NAMALWA (cell line): ENCODE measurements around the gene LPAR3.
"Not testable (repeated sequence)": the region's sequence is repeated elsewhere in the genome, so short reads cannot be mapped to it uniquely, and the experiment has no call there.

Experiments used
- DNase-seq: peaks from one replicate; pipeline ENCODE4 v3.0.0-alpha.2; 2015; ENCODE audit warnings: low spot score

LPAR3 gene, protein sequence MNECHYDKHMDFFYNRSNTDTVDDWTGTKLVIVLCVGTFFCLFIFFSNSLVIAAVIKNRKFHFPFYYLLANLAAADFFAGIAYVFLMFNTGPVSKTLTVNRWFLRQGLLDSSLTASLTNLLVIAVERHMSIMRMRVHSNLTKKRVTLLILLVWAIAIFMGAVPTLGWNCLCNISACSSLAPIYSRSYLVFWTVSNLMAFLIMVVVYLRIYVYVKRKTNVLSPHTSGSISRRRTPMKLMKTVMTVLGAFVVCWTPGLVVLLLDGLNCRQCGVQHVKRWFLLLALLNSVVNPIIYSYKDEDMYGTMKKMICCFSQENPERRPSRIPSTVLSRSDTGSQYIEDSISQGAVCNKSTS

DNA sequence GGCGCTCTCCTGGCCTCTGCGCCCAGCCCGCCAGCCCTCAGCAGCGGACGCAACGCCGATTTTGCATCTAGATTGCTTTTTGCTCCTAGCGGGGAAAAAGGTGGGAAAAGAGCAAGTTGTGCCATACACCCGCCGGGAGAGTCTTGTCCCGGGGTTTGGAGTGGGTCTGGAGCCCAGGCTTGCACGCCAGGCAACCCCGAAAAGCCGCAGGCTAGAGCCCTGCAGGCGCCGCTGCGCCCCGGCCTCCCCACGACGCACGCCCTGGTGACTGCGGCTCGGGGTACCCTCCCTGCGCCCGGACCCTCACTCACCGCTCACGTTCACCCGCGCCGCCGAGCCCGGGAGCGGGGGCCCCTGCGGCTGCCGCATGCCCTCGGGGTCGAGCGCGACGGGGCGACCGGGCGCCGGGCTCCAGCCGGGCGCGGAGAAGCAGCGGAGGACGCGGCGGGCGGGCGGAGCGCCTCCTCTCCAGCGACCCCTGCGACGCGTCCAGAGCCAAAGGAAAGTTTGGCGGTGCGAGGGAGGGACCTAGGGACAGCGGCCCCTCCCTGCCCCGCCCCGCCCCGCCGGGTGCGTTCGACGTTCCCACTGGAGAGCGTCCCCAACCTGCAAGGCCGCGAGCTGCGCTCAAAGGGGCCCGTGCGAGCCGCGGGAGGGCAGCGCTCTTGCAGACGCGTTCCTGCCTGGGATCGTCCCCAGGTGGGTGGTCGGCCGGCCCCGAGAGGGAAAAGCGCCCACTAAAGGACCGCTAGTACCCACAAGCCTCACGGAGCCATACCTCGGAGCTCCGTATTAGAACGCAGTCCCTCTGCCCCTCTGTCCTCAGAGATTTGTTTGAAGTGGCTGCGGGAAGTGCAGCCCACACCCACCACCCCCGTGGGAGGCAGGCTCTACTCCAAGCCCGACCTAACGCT is at the start of gene LPAR3:
LPAR3 (minus strand) TSS at position 502 of the 914 bp plus-strand sequence. CDS start 27,086 bp downstream, outside the sequence.
- DNase-seq, result no peak

DNA sequence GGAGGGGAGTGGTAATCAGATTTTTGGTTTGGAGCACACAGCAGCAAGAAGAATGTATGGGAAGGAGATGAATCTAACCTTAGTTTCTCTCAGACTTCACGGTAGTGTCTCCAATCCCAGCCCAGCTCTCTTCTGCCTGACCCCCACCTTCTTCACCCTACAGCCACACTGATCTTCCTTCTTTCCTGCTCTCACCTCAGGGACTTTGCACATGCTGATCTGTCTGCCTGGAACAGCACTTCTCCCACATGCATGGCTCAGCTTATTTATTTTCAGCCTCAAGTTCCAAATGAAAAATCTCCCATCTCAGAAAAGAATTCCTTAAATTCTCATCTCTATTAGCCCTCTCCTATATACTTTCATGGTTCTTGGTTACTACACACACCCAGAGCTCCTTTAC is 48.8 kb upstream of the LPAR3 start:
- DNase-seq, result no peak

DNA sequence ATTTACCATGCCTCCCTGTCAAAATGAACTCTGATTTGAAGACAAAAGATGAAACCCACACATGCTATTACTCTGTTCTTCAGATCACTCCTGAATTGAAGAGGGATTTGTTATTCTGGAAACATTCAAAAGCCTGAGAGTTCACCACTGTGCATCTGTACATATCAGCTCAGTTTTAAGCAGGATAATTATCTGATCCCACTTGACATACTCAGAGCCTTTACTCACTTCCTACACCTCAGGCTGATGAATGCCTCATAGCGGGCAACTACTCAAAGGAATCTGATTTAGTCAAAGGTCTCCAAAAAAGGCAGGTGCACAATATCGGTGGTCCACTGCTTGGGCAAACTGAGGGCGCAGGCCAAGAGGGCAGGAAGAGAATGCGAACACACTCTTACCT is 47.5 kb upstream of the LPAR3 start:
- DNase-seq, result no peak

DNA sequence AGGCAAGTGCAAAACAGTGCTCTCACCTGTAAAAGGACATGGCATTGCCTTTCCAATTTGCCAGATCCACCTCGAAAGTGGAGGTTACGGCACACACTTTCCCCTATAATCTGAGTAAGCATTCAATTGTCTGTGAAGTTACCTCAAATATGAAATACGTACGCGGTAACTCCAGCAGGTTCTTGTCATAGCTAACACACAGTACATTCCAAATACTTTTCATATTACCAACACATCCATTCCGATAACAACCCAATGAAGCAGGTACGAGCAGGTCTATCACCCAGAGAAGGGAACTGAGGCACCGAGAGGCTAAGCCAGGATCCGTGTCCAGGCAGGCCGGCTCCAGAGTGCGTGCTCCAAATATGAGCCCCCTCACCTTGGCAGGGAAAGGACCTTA is 46.8 kb upstream of the LPAR3 start:
- DNase-seq, result no peak

DNA sequence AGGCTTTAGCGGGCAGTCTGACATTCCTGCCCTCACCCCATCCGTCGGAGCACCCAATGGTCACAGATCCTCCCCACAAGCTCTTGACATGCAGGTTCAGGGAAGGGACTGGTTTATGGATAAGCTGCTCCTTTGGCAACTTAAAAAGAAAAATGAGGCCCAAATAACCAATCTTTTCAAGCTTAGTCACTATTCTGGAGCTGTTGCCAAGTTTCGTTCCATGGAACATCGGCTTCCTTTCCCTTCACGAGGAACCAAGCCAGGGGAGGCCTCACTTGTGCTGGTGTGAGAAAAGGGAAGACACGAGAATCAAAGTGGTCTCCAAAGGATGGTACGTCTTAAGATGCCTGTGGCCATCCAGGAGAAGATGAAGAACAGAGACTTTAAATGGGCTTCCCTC is 46.1 kb upstream of the LPAR3 start:
- no peak for DNase-seq

DNA sequence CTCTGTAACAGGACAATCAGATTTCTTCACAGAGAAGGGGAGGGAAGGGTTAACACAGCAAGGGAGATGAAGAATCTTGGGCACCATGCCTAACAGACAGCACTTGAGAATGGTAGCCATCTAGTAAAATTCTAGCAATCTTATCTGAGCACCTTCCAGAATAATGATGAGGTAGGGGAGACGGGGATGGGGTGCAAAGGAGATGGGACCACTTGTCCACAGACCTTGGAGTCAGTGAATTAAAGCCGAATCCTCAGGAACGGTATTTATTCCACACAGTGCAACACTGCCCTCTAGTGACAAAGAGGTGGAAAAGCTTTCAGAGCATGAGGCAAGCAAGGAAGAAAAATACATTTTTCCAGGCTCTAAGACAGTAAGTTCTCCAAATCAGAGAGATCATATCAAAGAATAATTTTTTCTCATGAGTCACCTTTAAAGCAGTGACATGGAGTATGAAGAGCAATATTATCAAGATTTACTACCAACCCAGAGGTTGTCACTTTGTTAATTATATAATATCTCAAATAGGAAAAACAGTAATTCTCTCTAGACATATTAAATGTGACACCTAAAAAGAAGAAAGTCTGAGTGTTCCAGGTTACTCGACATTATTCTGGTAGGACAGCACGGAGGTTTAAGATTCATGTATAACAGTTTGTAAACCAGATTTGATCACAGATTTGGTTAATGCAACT is 43.3 kb upstream of the LPAR3 start:
- DNase-seq, result peak; percentile 70

DNA sequence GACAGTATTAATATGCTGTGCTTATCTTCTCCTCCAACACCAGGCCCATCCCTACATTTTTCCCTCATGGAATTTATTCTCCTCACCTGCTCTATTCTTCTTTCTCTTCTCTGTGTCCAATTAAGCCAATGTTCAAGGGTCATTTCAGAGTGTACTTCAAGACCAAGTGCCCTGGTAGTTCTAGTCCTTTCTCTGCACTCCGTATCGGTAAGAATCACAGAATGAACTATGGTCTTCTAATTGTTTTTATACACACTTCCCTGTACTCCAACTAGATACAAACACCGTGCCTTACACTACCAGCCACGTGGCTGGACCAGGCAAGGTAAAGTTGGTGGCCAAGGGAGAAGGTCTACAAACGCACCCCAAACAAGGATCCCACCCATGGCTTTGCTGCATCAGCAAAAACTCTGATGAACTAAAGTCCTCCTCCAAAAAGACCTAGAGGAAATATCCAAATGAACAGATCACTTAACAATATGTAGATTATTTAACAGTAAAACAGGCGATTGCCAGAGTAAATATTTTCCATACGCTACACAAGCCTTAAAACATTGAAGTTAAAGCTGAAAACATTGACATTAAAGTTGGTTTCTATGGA is 40.1 kb upstream of the LPAR3 start:
- no peak for DNase-seq

DNA sequence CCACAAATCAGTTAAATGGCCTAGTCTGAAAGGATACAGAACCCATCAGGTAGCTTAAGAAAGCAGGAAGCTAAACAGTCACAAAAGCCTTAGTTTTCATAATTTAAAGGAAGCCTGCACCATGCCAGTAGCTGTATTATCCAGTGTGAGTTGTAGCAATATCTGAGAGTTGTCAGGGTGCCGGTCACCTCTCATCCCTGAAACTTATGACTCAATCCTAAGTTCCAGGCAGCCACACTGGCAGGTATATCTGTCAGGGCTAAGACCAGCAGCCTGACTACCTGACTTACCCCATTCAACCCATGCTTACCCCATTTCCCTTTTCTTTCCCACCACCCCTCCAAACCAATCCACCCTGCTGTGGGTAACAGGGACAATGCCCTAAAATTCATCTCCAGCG is 37.8 kb upstream of the LPAR3 start:
- no peak for DNase-seq

DNA sequence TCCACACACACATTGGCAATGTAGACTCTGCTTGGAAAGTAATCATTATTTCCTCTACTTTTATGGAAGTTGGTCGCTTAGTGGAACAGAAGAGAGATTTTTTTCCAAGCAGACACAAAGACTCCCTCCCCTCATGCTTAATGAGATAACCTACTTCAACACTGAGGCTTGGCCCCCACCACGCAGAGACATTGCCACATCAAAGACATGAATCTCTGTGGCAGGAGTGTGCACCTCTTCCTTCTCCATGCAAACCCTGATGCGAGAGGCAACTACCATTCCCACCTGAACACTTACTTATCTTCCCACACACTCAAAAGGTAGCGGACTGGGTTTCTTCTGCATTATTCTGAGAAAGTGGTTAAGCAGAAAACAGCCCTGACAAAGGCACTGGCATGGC is 37.3 kb upstream of the LPAR3 start:
- no peak for DNase-seq

DNA sequence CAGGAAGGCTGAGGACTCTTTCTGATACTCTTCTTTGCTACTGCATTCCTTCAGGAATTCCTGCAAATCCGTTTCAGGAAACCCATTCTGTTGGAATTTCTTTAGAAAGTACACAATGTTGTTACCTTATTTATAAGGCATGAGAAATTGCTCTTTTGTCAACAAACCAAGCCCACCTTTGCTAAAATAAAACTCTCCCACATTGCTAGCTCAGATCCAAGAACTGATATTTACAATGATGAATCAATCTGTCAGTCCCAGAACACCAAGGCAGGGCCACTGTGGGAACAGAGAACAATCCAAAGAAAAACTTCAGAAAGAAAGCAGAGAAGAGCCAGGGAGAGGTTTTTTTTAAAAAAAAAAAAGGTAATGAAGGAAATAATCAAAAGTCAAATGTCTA is 36.6 kb upstream of the LPAR3 start:
- no peak for DNase-seq

DNA sequence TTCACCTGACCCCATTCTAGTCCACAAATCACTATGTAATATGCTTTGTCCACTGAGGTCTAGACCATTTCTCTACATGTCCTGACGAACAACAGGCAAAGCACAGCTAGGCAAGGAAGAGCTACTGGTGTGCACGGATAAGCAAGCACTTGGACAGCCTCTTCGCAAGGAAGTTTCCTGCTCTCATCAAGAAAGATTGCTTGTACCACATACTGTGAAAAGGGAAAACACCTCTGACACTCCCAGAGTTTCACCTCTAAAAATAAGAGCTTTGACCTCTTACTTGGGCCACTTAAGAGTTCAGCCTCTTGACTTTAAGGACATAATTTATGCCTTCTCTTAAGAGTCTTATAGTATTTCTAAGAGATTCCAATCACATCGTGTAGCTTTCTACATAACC is 36.0 kb upstream of the LPAR3 start:
- no peak for DNase-seq

DNA sequence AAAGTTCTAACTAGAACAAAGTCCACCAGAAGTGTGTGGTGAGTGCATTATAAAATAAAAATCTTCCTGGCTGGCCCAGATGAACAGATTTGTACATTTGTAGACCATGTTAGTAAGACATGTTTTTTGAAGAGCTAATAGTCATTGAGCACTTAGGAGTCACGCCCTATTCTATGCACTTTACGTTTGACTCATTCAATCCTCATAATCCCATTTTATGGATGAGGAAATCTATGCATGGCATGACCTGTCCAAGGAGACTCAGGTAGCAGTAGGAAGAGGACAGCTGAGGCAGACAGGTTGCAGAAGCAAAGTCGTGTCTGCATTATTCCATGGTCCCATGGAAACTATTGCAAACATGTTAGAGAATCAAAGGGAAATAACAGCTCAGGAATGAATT is 30.3 kb upstream of the LPAR3 start:
- DNase-seq, result no peak

DNA sequence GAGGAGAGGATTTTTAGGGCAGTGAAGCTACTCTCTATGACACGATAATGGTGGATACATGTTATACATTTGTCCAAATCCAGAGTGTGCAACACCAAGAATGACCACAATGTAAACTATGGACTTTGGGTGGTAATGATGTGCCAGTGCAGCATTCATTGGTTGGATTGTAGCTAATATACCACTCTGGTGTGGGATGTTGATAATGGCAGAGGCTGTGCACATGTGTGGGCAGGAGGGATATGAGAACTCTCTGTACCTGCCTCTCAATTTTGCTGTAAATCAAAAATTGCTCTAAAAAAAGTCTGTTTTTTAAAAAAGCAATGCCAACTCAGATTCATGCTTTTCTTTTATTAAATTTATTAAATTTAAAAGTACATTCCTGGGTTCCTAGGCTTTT is 27.2 kb upstream of the LPAR3 start:
- DNase-seq, result no peak

DNA sequence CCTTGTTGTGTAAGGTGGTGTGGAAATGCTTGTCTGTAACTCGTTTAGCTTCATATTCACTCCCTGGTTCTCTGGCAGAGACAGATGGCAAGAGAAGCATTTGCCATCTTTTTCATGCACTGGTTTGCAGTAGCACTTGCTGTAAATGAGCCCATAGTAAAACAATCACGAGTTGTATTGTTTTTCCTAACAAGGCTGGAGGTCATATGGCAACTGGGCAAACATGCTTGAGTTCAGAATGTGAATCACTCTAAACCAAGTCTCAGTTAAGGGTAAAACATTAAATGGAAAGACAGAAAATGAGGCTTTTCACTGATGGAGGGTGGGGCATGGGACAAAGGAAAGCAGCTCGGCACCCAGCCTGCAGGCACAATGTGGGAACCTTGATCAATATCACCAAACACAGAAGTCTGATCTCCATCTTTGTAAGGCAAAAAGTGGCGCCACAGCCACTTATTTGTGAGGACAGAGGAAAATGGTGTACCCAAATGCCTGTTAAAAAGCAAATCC is 26.5 kb upstream of the LPAR3 start:
- DNase-seq, result no peak

DNA sequence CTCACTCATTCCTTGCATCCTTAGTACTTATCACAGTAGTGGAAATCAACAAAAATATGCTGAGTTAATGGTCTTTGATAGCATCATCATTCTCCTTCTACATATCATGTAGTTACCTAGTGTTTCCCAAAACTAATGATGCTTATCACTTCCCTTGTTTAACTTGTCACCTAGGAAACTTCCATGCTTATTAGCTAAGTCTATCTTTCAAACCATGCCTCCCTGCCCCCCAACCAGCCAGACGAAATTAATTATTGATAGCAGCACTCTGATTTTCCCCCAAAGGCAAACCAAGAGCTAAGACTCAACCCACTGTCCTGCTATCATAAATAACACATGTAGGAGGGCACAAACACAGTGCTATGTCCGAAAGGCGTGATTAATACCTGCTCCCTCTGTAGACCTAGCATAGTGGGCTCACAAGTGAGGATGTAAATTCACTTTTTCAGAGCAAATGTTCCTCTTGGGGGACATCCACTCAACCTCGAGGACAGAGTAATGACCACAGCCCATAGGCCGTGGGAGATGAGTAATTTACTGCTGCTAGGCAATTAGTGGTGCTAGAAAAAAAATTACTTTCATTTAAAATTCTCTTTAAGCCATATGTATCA is 25.8 kb upstream of the LPAR3 start:
- DNase-seq, result no peak

DNA sequence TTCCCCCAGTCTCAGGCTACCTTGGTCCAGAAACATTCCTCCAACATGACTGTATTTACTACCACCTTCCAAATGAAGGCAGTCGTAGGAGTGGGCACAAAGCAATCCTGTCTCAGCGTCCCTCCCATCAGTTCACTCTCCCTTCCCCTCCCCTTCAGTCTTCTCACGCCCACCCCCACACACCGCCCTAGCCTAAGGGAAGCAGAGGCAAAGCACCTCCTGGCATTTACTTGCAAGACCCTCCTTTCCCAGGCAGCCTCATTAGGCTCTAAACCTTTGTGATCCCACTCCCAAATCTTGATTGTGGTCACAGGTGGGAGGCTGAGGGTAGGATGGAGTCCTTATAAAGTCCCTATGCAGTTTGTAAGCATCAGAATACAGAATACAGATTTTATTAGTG is 23.9 kb upstream of the LPAR3 start:
- no peak for DNase-seq

DNA sequence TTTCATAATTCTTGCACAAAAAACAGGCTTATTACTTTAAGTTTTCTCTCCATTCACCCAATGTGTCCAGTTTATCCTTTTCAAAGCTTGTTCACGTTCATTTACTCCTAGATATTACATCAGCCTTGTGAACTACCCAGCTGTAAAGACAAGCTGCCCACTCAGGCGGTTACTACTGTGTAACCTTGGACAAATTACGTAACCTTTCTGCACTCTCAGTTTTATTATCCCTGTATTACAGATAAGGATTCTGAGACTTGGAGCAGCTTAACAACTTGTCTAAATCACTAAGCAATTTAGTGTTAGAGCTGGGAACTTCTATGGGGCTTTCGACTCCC is 20.5 kb upstream of the LPAR3 start:
- peak; percentile 61 for DNase-seq

DNA sequence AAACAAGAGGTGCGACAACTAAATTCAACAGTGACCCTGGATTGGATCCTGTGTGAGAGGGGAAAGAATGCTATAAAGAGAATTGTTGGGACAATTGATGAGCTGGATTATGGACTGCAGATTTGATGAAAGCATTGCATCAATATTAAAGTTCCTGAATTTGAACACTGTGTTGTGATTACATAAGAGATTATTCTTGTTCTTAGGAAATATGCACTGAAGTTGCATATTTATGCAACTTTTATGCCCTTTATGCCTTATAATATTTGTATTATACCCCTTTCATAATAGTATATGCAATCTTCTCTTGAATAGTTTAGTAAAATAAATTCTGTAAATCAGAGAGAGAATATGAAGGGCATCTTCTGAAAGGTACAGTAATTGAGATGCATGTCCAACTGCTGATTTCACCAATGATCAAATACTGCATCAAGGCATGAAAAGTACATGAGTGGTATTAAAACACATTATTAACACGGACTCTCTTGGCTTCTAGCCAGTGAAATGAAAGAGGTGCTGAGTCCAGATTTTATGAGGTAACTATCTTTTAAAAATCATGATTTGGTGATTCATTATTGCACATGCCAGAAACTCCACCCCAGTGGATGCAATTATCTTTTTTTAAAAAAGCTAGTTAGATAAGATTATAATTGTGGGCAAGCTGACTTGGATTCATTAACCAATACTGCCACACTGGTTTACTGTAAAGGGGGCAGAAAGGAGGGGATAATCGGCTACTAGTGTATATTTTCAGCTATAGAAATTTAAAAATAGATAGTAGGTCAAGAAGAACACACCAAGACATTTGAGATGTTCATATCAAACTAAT is 19.9 kb upstream of the LPAR3 start:
- no peak for DNase-seq

DNA sequence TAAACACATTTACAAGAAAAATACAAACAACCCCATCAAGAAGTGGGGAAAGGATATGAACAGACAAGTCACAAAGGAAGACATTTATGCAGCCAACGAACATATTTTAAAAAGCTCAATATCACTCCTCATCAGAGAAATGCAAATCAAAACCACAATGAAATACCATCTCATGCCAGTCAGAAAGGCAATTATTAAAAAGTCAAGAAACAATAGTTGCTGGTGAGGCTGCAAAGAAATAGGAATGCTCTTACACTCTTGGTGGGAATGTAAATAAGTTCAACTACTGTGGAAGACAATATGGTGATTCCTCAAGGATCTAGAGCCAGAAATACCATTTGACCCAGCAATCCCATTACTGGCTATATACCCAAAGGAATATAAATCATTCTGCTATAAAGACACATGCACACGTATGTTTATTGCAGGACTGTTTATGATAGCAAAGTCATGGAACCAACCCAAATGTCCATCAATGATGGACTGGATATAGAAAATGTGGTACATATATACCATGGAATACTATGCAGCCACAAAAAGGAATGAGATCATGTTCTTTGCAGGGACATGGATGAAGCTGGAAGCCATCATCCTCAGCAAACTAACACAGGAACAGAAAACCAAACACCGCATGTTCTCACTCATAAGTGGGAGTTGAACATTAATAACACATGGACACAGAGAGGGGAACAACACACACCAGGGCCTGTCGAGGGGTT is 15.9 kb upstream of the LPAR3 start:
- not testable (repeated sequence) for DNase-seq
